SK-N-MC (cell line): ENCODE results near the gene DDX1.

Experiments used
- FOXP2 ChIP-seq: optimal IDR thresholded peaks from 2 replicates; pipeline ENCODE3; 2011; ENCODE audit warnings: mild to moderate bottlenecking, moderate library complexity; ENCODE audit not compliant: insufficient read depth; ENCODE audit errors: extremely low read length, control extremely low read depth
- POLR2AphosphoS5 ChIP-seq: IDR thresholded peaks from 2 replicates; pipeline ENCODE4 v1.6.1; 2012; ENCODE audit warnings: mild to moderate bottlenecking, low read depth, low read length, borderline replicate concordance

GRCh38 chr2:15616429-15616828 lies 24.8 kb downstream of the DDX1 start:
- TF ChIP-seq POLR2AphosphoS5 (no peak), FOXP2 (no peak)
